HepG2 (cell line): ENCODE results near the gene NFKBIA. TPM values are rescaled to one million over a fixed set of nuclear protein-coding genes. Genes with fewer than 3 reads are reported as not detected.
A peak's percentile ranks its signal among the peaks of the same experiment; 100 is the strongest.

Experiments
- ARID2 ChIP-seq: sonication (generic); formaldehyde crosslinking; IDR thresholded peaks from 2 replicates; pipeline ENCODE4 v1.8.1; 2022; ENCODE audit warnings: mild to moderate bottlenecking, missing genetic modification reagents, borderline replicate concordance
- BCL6 ChIP-seq: IDR thresholded peaks from 2 replicates; pipeline ENCODE4 v1.6.1; 2016; ENCODE audit warnings: missing genetic modification reagents, missing compliant biosample characterization
- CAMTA2 ChIP-seq: sonication (generic); formaldehyde crosslinking; IDR thresholded peaks from 2 replicates; pipeline ENCODE4 v1.4.0; 2020; ENCODE audit warnings: mild to moderate bottlenecking, missing genetic modification reagents, borderline replicate concordance
- CBFB ChIP-seq: sonication (generic); formaldehyde crosslinking; IDR thresholded peaks from 2 replicates; pipeline ENCODE4 v1.4.0; 2020; ENCODE audit warnings: missing genetic modification reagents
- GZF1 ChIP-seq: sonication (generic); formaldehyde crosslinking; IDR thresholded peaks from 2 replicates; pipeline ENCODE4 v1.5.1; 2020; ENCODE audit warnings: mild to moderate bottlenecking, missing genetic modification reagents
- NFKBIZ ChIP-seq: IDR thresholded peaks from 2 replicates; pipeline ENCODE4 v1.6.1; 2018; ENCODE audit warnings: missing genetic modification reagents, missing compliant biosample characterization
- SRSF9 ChIP-seq: fragments of 200-400 bp; formaldehyde crosslinking; IDR thresholded peaks from 2 replicates; pipeline ENCODE4 v1.6.1; 2018; ENCODE audit warnings: borderline replicate concordance, mild to moderate bottlenecking, low read depth, low read length; ENCODE audit not compliant: insufficient read depth, poor library complexity, severe bottlenecking
- TCF7L2 ChIP-seq: IDR thresholded peaks from 2 replicates; pipeline ENCODE4 v1.6.1; 2011; ENCODE audit warnings: mild to moderate bottlenecking, low read depth, low read length, moderate library complexity
- TGIF2 ChIP-seq: IDR thresholded peaks from 2 replicates; pipeline ENCODE4 v1.6.1; 2016; ENCODE audit warnings: control low read depth, missing compliant biosample characterization
- ZKSCAN8 ChIP-seq: IDR thresholded peaks from 2 replicates; pipeline ENCODE4 v1.6.1; 2016; ENCODE audit warnings: borderline replicate concordance, missing genetic modification reagents, missing compliant biosample characterization
- ZNF138 ChIP-seq: sonication (generic); formaldehyde crosslinking; IDR thresholded peaks from 2 replicates; pipeline ENCODE4 v1.5.0; 2020; ENCODE audit warnings: mild to moderate bottlenecking, low read depth, missing genetic modification reagents
- ZNF747 ChIP-seq: sonication (generic); formaldehyde crosslinking; IDR thresholded peaks from 2 replicates; pipeline ENCODE4 v1.8.1; 2023; ENCODE audit warnings: missing genetic modification reagents, mild to moderate bottlenecking, borderline replicate concordance
- ZNF780A ChIP-seq: sonication (generic); formaldehyde crosslinking; IDR thresholded peaks from 2 replicates; pipeline ENCODE4 v1.8.0; 2022; ENCODE audit warnings: mild to moderate bottlenecking, missing genetic modification reagents, moderate library complexity
- ZNF891 ChIP-seq: sonication (generic); formaldehyde crosslinking; IDR thresholded peaks from 2 replicates; pipeline ENCODE4 v1.5.0; 2020; ENCODE audit warnings: mild to moderate bottlenecking, missing genetic modification reagents
- polyA plus RNA-seq, 8 experiments: library from polyadenylated mRNA; depleted of rRNA in 3 of 8; stranded (reverse) in 7 of 8; unstranded in 1 of 8; fragments of >200 nt; fragmentation: Illumina TruSeq in 4 of 8; extraction: Trizol in 4 of 8; gene quantifications; 2 replicates each; pipeline versions ENCODE4 v1.2.1 to v1.2.3, GENCODE V29; 2011 to 2016; ENCODE audit warnings: low read depth in 4 of 8, missing spikeins in 1 of 8, mixed read lengths in 1 of 8; ENCODE audit not compliant: insufficient read depth in 1 of 8
- total RNA-seq, 5 experiments: library from RNA; depleted of rRNA; stranded (reverse); fragments of >200 nt; fragmentation: Illumina TruSeq; extraction: Trizol; gene quantifications; 2 replicates each; pipeline ENCODE4 v1.2.3, GENCODE V29; 2016; ENCODE audit warnings: low read depth in 1 of 5
- TF ChIP-seq, protein P1 (sequence below): sonication (generic); formaldehyde crosslinking; IDR thresholded peaks from 2 replicates; pipeline ENCODE4 v1.5.1; 2020; ENCODE audit warnings: mild to moderate bottlenecking, missing genetic modification reagents, borderline replicate concordance
- TF ChIP-seq, protein P2 (sequence below): IDR thresholded peaks from 2 replicates; pipeline ENCODE4 v1.4.0; 2020; ENCODE audit warnings: mild to moderate bottlenecking, missing genetic modification reagents
- TF ChIP-seq, protein P3 (sequence below): sonication (generic); formaldehyde crosslinking; IDR thresholded peaks from 2 replicates; pipeline ENCODE4 v1.8.0; 2022; ENCODE audit warnings: mild to moderate bottlenecking, missing genetic modification reagents

NFKBIA gene
- total and polyA plus RNA-seq, 2 of the 13 experiments (the other 11 are each of a cell fraction or from before 2014, with no cell fraction given), result 197 to 319 TPM

DNA sequence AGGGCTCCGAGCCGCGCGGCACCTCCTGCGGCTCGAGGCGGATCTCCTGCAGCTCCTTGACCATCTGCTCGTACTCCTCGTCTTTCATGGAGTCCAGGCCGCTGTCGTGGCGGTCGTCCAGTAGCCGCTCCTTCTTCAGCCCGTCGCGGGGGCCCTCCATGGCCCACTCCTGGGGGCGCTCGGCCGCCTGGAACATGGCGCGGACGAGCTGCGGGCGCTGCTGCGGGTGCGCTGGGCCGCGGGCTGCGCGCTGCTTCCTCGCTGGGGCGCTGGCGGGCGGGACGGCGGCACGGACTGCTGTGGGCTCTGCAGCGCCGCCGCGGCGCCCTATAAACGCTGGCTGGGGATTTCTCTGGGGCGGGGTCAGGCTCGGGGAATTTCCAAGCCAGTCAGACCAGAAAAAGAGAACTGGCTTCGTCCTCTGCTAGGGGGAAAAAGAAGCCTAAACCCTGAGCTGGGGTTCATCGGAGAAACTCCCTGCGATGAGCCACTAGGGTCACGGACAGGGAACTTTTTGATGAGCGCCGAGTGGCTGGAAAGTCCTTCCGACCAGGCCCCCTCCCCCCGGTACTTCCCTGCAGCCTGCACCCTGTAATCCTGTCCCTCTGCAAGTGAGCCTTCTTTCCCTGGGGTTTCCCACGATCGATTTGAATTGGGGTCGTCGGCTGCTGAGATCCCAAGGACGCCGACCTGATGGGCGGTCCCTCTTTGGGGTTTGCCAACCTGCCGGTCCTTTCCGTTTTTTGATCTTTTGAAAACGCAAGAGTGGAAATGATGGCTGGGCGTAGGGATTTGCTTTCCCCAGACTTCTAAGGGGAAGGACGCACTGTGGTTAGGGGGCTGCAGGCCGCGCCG is at the start of gene NFKBIA (continued):
- TF ChIP-seq, protein P1, sequence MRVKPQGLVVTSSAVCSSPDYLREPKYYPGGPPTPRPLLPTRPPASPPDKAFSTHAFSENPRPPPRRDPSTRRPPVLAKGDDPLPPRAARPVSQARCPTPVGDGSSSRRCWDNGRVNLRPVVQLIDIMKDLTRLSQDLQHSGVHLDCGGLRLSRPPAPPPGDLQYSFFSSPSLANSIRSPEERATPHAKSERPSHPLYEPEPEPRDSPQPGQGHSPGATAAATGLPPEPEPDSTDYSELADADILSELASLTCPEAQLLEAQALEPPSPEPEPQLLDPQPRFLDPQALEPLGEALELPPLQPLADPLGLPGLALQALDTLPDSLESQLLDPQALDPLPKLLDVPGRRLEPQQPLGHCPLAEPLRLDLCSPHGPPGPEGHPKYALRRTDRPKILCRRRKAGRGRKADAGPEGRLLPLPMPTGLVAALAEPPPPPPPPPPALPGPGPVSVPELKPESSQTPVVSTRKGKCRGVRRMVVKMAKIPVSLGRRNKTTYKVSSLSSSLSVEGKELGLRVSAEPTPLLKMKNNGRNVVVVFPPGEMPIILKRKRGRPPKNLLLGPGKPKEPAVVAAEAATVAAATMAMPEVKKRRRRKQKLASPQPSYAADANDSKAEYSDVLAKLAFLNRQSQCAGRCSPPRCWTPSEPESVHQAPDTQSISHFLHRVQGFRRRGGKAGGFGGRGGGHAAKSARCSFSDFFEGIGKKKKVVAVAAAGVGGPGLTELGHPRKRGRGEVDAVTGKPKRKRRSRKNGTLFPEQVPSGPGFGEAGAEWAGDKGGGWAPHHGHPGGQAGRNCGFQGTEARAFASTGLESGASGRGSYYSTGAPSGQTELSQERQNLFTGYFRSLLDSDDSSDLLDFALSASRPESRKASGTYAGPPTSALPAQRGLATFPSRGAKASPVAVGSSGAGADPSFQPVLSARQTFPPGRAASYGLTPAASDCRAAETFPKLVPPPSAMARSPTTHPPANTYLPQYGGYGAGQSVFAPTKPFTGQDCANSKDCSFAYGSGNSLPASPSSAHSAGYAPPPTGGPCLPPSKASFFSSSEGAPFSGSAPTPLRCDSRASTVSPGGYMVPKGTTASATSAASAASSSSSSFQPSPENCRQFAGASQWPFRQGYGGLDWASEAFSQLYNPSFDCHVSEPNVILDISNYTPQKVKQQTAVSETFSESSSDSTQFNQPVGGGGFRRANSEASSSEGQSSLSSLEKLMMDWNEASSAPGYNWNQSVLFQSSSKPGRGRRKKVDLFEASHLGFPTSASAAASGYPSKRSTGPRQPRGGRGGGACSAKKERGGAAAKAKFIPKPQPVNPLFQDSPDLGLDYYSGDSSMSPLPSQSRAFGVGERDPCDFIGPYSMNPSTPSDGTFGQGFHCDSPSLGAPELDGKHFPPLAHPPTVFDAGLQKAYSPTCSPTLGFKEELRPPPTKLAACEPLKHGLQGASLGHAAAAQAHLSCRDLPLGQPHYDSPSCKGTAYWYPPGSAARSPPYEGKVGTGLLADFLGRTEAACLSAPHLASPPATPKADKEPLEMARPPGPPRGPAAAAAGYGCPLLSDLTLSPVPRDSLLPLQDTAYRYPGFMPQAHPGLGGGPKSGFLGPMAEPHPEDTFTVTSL (CRISPR knock-in tag), result peak; percentile 87
- TF ChIP-seq ZNF138, result peak; percentile 98
- TF ChIP-seq, protein P2, sequence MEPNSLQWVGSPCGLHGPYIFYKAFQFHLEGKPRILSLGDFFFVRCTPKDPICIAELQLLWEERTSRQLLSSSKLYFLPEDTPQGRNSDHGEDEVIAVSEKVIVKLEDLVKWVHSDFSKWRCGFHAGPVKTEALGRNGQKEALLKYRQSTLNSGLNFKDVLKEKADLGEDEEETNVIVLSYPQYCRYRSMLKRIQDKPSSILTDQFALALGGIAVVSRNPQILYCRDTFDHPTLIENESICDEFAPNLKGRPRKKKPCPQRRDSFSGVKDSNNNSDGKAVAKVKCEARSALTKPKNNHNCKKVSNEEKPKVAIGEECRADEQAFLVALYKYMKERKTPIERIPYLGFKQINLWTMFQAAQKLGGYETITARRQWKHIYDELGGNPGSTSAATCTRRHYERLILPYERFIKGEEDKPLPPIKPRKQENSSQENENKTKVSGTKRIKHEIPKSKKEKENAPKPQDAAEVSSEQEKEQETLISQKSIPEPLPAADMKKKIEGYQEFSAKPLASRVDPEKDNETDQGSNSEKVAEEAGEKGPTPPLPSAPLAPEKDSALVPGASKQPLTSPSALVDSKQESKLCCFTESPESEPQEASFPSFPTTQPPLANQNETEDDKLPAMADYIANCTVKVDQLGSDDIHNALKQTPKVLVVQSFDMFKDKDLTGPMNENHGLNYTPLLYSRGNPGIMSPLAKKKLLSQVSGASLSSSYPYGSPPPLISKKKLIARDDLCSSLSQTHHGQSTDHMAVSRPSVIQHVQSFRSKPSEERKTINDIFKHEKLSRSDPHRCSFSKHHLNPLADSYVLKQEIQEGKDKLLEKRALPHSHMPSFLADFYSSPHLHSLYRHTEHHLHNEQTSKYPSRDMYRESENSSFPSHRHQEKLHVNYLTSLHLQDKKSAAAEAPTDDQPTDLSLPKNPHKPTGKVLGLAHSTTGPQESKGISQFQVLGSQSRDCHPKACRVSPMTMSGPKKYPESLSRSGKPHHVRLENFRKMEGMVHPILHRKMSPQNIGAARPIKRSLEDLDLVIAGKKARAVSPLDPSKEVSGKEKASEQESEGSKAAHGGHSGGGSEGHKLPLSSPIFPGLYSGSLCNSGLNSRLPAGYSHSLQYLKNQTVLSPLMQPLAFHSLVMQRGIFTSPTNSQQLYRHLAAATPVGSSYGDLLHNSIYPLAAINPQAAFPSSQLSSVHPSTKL, result peak; percentile 76
- TF ChIP-seq TCF7L2, result peak; percentile 49; the same call in 1 of the 2 replicates
- TF ChIP-seq ZKSCAN8 (CRISPR knock-in tag), result peak; percentile 92
- TF ChIP-seq, protein P3, sequence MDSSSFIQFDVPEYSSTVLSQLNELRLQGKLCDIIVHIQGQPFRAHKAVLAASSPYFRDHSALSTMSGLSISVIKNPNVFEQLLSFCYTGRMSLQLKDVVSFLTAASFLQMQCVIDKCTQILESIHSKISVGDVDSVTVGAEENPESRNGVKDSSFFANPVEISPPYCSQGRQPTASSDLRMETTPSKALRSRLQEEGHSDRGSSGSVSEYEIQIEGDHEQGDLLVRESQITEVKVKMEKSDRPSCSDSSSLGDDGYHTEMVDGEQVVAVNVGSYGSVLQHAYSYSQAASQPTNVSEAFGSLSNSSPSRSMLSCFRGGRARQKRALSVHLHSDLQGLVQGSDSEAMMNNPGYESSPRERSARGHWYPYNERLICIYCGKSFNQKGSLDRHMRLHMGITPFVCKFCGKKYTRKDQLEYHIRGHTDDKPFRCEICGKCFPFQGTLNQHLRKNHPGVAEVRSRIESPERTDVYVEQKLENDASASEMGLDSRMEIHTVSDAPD, result peak; percentile 94
- TF ChIP-seq SRSF9, result no peak
- TF ChIP-seq BCL6, result peak; percentile 87
- peak; percentile 72; the same call in 1 of the 2 replicates for TF ChIP-seq CAMTA2 (CRISPR knock-in tag)
- peak; percentile 77 for TF ChIP-seq CBFB (CRISPR knock-in tag)
- peak; percentile 24; the same call in 1 of the 2 replicates for TF ChIP-seq GZF1 (CRISPR knock-in tag)
- TF ChIP-seq NFKBIZ (CRISPR knock-in tag), result peak; percentile 81; the same call in 1 of the 2 replicates
- TF ChIP-seq ZNF780A (CRISPR knock-in tag), result no peak
- TF ChIP-seq ZNF747, result peak; percentile 69; the same call in 1 of the 2 replicates
- TF ChIP-seq TGIF2, result peak; percentile 71; the same call in 1 of the 2 replicates
- TF ChIP-seq ZNF891, result peak; percentile 79
- peak; percentile 85; the same call in 1 of the 2 replicates for TF ChIP-seq ARID2 (CRISPR knock-in tag)
